GM12878 (cell line): ENCODE data around the gene FIBCD1. TPM values are rescaled to one million over a fixed set of nuclear protein-coding genes. Genes with fewer than 3 reads are reported as not detected.

Experiments
- ATAC-seq: fragments of 200-7000 bp; cut with Tn5 transposase; 3 replicates; pipeline ENCODE4 v1.9.1; 2020; ENCODE audit warnings: mild to moderate bottlenecking, moderate library complexity
- BruUV-seq: library from RNA; stranded (reverse); fragments of 400-500 nt; replicated peaks from 2 replicates; lab custom pipeline; 2021; lab: Mats Ljungman, UMichigan
- CTCF ChIA-PET: fragments of 300-600 bp; sonication (Branson Sonifier 250); formaldehyde crosslinking; extraction: SDS; loops from one replicate; lab custom pipeline; 2021; ENCODE audit warnings: inconsistent platforms; lab: Yijun Ruan, JAX
- POLR2A ChIA-PET: fragments of 350-600 bp; formaldehyde crosslinking; extraction: SDS; loops from one replicate; lab custom pipeline; 2021; ENCODE audit warnings: inconsistent platforms; lab: Charles Lee
- RAD21 ChIA-PET: fragments of 300-600 bp; sonication (Branson Sonifier 250); formaldehyde crosslinking; loops from one replicate; lab custom pipeline; 2023; ENCODE audit warnings: antibody characterized with exemption; ENCODE audit not compliant: unreplicated experiment; lab: Charles Lee
- SMC1A ChIA-PET: fragments of 300-600 bp; sonication (Branson Sonifier 250); formaldehyde crosslinking; loops from one replicate; lab custom pipeline; 2023; ENCODE audit not compliant: unreplicated experiment, uncharacterized antibody; lab: Charles Lee
- DNase-seq: peaks from one replicate; pipeline ENCODE4 v3.0.0-alpha.2; 2011; ENCODE audit warnings: low read depth, low spot score
- FAIRE-seq: peaks from 3 replicates; lab custom pipeline; 2011; peaks lifted over from hg19 to GRCh38; lab: Jason Lieb, UNC
- H2AFZ ChIP-seq: 2 replicates; pipeline ENCODE4 v1.6.0; 2011; ENCODE audit warnings: low read depth, low read length, control low read depth; ENCODE audit not compliant: control insufficient read depth
- H3K27ac ChIP-seq: 2 replicates; pipeline ENCODE4 v1.5.1; 2011; ENCODE audit warnings: control low read depth; ENCODE audit not compliant: control insufficient read depth, insufficient read depth
- H3K27me3 ChIP-seq, 2 experiments: replicated peaks in 1 of 2; 2 replicates each; pipeline versions ENCODE4 v1.6.0 to v1.6.1; 2011; ENCODE audit warnings: low read length in 1 of 2; ENCODE audit not compliant: control insufficient read depth in 2 of 2, insufficient read depth in 2 of 2
- H3K36me3 ChIP-seq, 2 experiments: 2 replicates each; pipeline ENCODE4 v1.5.1; 2011; ENCODE audit warnings: low read length in 1 of 2; ENCODE audit not compliant: control insufficient read depth in 2 of 2, insufficient read depth in 2 of 2
- H3K4me1 ChIP-seq: 2 replicates; pipeline ENCODE4 v1.6.1; 2011; ENCODE audit warnings: mild to moderate bottlenecking, low read length, moderate library complexity, mixed read lengths; ENCODE audit not compliant: control insufficient read depth, insufficient read depth
- H3K4me2 ChIP-seq: 2 replicates; pipeline ENCODE4 v1.6.0; 2011; ENCODE audit warnings: control low read depth; ENCODE audit not compliant: control insufficient read depth, insufficient read depth
- H3K4me3 ChIP-seq: fragments of 200-600 bp; sonication (generic); 2 replicates; pipeline ENCODE4 v1.5.1; 2016
- H3K79me2 ChIP-seq: 2 replicates; pipeline ENCODE4 v1.6.0; 2011; ENCODE audit warnings: low read length; ENCODE audit not compliant: control insufficient read depth, insufficient read depth
- H3K9ac ChIP-seq: 2 replicates; pipeline ENCODE4 v1.8.0; 2011; ENCODE audit warnings: low read length, control low read depth, mixed read lengths; ENCODE audit not compliant: control insufficient read depth, insufficient read depth
- H3K9me3 ChIP-seq: replicated peaks from 3 replicates; pipeline ENCODE4 v1.5.1; 2011; ENCODE audit warnings: mild to moderate bottlenecking, low read length; ENCODE audit not compliant: control insufficient read depth, insufficient read depth
- H4K20me1 ChIP-seq: 2 replicates; pipeline ENCODE4 v1.6.0; 2011; ENCODE audit not compliant: control insufficient read depth, insufficient read depth
- MEF2A ChIP-seq: IDR thresholded peaks from 2 replicates; pipeline ENCODE4 v1.6.1; 2011; ENCODE audit warnings: low read depth, mild to moderate bottlenecking, low read length, moderate library complexity; ENCODE audit not compliant: insufficient read depth
- MTA2 ChIP-seq: fragments of 450-650 bp; IDR thresholded peaks from 2 replicates; pipeline ENCODE4 v1.6.1; 2016; ENCODE audit warnings: low read depth, mild to moderate bottlenecking, moderate library complexity
- MXI1 ChIP-seq: fragments of 150-350 bp; IDR thresholded peaks from 2 replicates; pipeline ENCODE4 v1.6.1; 2011; ENCODE audit warnings: low read depth, mild to moderate bottlenecking, inconsistent platforms, low read length, improper control_type of control experiment
- MYB ChIP-seq: fragments of 150-350 bp; IDR thresholded peaks from 2 replicates; pipeline ENCODE4 v1.6.1; 2014; ENCODE audit warnings: mild to moderate bottlenecking, low read depth, low read length, borderline replicate concordance
- NFYA ChIP-seq: IDR thresholded peaks from 2 replicates; pipeline ENCODE4 v1.6.1; 2011; ENCODE audit warnings: low read depth, mild to moderate bottlenecking, low read length, improper control_type of control experiment, borderline replicate concordance
- RB1 ChIP-seq: fragments of 450-650 bp; formaldehyde crosslinking; IDR thresholded peaks from 2 replicates; pipeline ENCODE4 v1.6.1; 2017; ENCODE audit warnings: mild to moderate bottlenecking, borderline replicate concordance
- ZNF207 ChIP-seq: fragments of 450-650 bp; IDR thresholded peaks from 2 replicates; pipeline ENCODE4 v1.6.1; 2014; ENCODE audit warnings: antibody characterized with exemption, mild to moderate bottlenecking, borderline replicate concordance
- ZNF622 ChIP-seq: fragments of 450-650 bp; IDR thresholded peaks from 2 replicates; pipeline ENCODE4 v1.6.1; 2017; ENCODE audit warnings: mild to moderate bottlenecking, inconsistent platforms
- WGBS: methylation state at CpG from one replicate; pipeline ENCODE4 v1.1.6; 2016; ENCODE audit warnings: low lambda C conversion rate; ENCODE audit not compliant: insufficient replicate concordance, insufficient coverage; ENCODE audit errors: missing lambda C conversion rate; 5-methylcytosine and 5-hydroxymethylcytosine counted together
- in situ Hi-C: fragments of 300-500 bp; cut with MboI; formaldehyde crosslinking; loops from 9 replicates; pipeline ENCODE4 v1.14.3; 2018; ENCODE audit warnings: mixed read lengths
- intact Hi-C: fragments of 100-400 bp; cut with micrococcal nuclease; formaldehyde crosslinking; loops from one replicate; pipeline ENCODE4 v1.14.2; 2022; ENCODE audit not compliant: unreplicated experiment
- polyA plus RNA-seq, 11 experiments: library from polyadenylated mRNA; depleted of rRNA in 4 of 11; unstranded in 6 of 11; stranded (reverse) in 5 of 11; fragments of >200 nt; fragmentation: Nextera tagmentation in 4 of 11; fragmentation: Illumina TruSeq in 1 of 11; extraction: Ambion mirVana in 4 of 11; extraction: Trizol in 1 of 11; gene quantifications; 1 replicate in 1 of 11; 2 replicates in 10 of 11; pipeline versions ENCODE4 v1.2.1 to v1.2.3, GENCODE V29; 2011 to 2016; ENCODE audit warnings: inconsistent platforms in 2 of 11, missing spikeins in 2 of 11, low read depth in 1 of 11
- total RNA-seq, 4 experiments: library from RNA; depleted of rRNA in 3 of 4; stranded (reverse); fragments of >200 nt in 3 of 4; fragmentation: Illumina TruSeq in 1 of 4; extraction: Trizol in 1 of 4; gene quantifications; 2 replicates each; pipeline versions ENCODE4 v1.2.1 to v1.2.3, GENCODE V29; 2013 to 2021
- TF ChIP-seq, protein P1 (sequence below): fragments of 450-650 bp; IDR thresholded peaks from 2 replicates; pipeline ENCODE4 v1.6.1; 2016; ENCODE audit warnings: mild to moderate bottlenecking

The FIBCD1 gene
- total and polyA plus RNA-seq, 10 of the 15 experiments (the other 5 are each of a cell fraction or from before 2014, with no cell fraction given), result 0.04 to 0.95 (median 0.25) TPM; not detected in 6

DNA sequence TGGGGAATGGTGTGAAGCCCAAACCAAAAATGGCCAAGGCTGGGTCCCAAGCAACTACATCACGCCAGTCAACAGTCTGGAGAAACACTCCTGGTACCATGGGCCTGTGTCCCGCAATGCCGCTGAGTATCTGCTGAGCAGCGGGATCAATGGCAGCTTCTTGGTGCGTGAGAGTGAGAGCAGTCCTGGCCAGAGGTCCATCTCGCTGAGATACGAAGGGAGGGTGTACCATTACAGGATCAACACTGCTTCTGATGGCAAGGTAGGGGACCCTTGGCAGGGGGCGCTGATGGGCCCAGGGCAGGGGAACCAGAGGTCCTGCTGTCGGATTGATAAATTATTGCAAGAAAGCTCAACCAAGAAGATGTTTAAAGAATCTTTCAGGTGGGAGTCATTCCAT lies 84.2 kb downstream of the FIBCD1 start:
- Histone ChIP-seq H3K79me2 (no peaks in the 10 kb centered on the region; the same call in none of the 2 replicates), H2AFZ (no peak overlapping the region), H3K36me3 (peaks cover 11 to 13% of the 10 kb centered on the region in 2 experiments), H4K20me1 (no peaks in the 10 kb centered on the region), H3K27me3 (no peaks in the 10 kb centered on the region), H3K9me3 (no peaks in the 10 kb centered on the region), H3K4me2 (no peak overlapping the region), H3K27ac (no peak overlapping the region), H3K9ac (no peak overlapping the region), H3K4me1 (no peaks in the 10 kb centered on the region), H3K4me3 (no peak overlapping the region)
- FAIRE-seq (no peak), ATAC-seq (no peak), DNase-seq (no peak)
- WGBS, result 97% methylated on average over 9 of the region's 9 CpGs
- intact Hi-C loops, result no loop called here
- no peak for TF ChIP-seq NFYA
- TF ChIP-seq MYB, result no peak
- TF ChIP-seq ZNF622, result no peak
- no peak for TF ChIP-seq RB1
- no peak for TF ChIP-seq MXI1
- no peak for TF ChIP-seq ZNF207
- TF ChIP-seq, protein P1, sequence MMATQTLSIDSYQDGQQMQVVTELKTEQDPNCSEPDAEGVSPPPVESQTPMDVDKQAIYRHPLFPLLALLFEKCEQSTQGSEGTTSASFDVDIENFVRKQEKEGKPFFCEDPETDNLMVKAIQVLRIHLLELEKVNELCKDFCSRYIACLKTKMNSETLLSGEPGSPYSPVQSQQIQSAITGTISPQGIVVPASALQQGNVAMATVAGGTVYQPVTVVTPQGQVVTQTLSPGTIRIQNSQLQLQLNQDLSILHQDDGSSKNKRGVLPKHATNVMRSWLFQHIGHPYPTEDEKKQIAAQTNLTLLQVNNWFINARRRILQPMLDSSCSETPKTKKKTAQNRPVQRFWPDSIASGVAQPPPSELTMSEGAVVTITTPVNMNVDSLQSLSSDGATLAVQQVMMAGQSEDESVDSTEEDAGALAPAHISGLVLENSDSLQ, result no peak
- TF ChIP-seq MEF2A, result no peak
- no peak for TF ChIP-seq MTA2
- POLR2A ChIA-PET, result no interaction called here
- RAD21 ChIA-PET, result interaction anchor here (1.5 kb wide), 1 partner anchor 148 kb away, joined by 3 read pairs; no protein-coding TSS in a partner anchor
- SMC1A ChIA-PET, result interaction anchor here (1.0 to 1.3 kb wide), 2 partner anchors 28 to 84 kb away, joined by 3 read pairs; no protein-coding TSS in a partner anchor
- in situ Hi-C loops, result no loop called here
- no TSS peak for BruUV-seq
- CTCF ChIA-PET, result interaction anchor here (0.9 to 1.3 kb wide), 5 partner anchors 11 to 153 kb away, joined by 3 read pairs; no protein-coding TSS in a partner anchor
